Panc1 (cell line): ENCODE results near the gene RBMS1.

Experiments
- CTCF ChIP-seq: fragments of 450-650 bp; IDR thresholded peaks from 2 replicates; pipeline ENCODE4 v1.5.1; 2017; ENCODE audit warnings: mild to moderate bottlenecking
- POLR2AphosphoS5 ChIP-seq: IDR thresholded peaks from 2 replicates; pipeline ENCODE4 v1.6.1; 2012; ENCODE audit warnings: mild to moderate bottlenecking, low read depth, low read length, moderate library complexity
- SIN3A ChIP-seq: IDR thresholded peaks from 2 replicates; pipeline ENCODE4 v1.6.1; 2012; ENCODE audit warnings: low read depth, mild to moderate bottlenecking, low read length, moderate library complexity, borderline replicate concordance; ENCODE audit not compliant: insufficient read depth
- TF ChIP-seq, protein P1 (sequence below), 2 experiments: IDR thresholded peaks; 2 replicates each; pipeline ENCODE4 v1.6.1; 2011 to 2012; ENCODE audit warnings: low read depth in 2 of 2, control low read depth in 1 of 2, low read length in 1 of 2, mild to moderate bottlenecking in 1 of 2, moderate library complexity in 1 of 2; ENCODE audit not compliant: insufficient read depth in 1 of 2

DNA sequence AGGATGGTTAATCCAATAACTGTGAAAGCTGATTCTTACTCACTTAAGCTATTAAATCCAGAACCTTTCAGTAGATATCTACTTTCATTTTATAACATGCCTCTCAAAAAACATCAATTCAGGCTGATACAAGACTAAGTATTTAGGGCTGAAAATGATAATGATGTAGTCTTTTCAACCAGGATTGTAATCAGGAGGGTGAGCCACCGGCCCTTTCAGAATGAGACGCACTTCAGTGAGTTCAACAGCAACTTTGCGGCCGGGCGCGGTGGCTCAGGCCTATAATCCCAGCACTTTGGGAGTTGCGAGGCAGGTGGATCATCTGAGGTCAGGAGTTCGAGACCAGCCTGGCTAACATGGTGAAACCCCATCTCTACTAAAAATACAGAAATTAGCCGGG is 30.4 kb downstream of the RBMS1 start:
- TF ChIP-seq CTCF (no peak), SIN3A (no peak), POLR2AphosphoS5 (no peak)
- TF ChIP-seq, protein P1, sequence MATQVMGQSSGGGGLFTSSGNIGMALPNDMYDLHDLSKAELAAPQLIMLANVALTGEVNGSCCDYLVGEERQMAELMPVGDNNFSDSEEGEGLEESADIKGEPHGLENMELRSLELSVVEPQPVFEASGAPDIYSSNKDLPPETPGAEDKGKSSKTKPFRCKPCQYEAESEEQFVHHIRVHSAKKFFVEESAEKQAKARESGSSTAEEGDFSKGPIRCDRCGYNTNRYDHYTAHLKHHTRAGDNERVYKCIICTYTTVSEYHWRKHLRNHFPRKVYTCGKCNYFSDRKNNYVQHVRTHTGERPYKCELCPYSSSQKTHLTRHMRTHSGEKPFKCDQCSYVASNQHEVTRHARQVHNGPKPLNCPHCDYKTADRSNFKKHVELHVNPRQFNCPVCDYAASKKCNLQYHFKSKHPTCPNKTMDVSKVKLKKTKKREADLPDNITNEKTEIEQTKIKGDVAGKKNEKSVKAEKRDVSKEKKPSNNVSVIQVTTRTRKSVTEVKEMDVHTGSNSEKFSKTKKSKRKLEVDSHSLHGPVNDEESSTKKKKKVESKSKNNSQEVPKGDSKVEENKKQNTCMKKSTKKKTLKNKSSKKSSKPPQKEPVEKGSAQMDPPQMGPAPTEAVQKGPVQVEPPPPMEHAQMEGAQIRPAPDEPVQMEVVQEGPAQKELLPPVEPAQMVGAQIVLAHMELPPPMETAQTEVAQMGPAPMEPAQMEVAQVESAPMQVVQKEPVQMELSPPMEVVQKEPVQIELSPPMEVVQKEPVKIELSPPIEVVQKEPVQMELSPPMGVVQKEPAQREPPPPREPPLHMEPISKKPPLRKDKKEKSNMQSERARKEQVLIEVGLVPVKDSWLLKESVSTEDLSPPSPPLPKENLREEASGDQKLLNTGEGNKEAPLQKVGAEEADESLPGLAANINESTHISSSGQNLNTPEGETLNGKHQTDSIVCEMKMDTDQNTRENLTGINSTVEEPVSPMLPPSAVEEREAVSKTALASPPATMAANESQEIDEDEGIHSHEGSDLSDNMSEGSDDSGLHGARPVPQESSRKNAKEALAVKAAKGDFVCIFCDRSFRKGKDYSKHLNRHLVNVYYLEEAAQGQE (IDR thresholded peaks at IDR 0.05; ENCODE audit: insufficient read depth in 1 of 2, low read depth in 2 of 2, low read length in 1 of 2): no peak
